ENCODE measurements around the gene C6orf58.
"Not testable (repeated sequence)": the region's sequence is repeated elsewhere in the genome, so short reads cannot be mapped to it uniquely, and the experiment has no call there.

C6orf58 gene

GRCh38 chr6:127590344-127590743 lies 13.4 kb downstream of the C6orf58 start:
- H3K27me3 ChIP-seq (ENCODE audit: control insufficient read depth, insufficient read depth, low read length), result no peaks in the 10 kb centered on the region
- H3K27ac ChIP-seq (ENCODE audit: low read length), result no peak overlapping the region
- peaks cover 1% of the 10 kb centered on the region; the same call in 1 of the 2 replicates for H3K4me1 ChIP-seq (ENCODE audit: control insufficient read depth, insufficient read depth, low read length)
- no peak for DNase-seq (ENCODE audit: low read depth, low spot score)
- H3K36me3 ChIP-seq (ENCODE audit: control insufficient read depth, insufficient read depth, low read length), result no peaks in the 10 kb centered on the region
- H3K9me3 ChIP-seq (ENCODE audit: control insufficient read depth, insufficient read depth, low read length), result no peaks in the 10 kb centered on the region
- 100% methylated on average over 1 of the region's 1 CpG for WGBS (ENCODE audit: insufficient coverage, insufficient read length)
- H3K4me3 ChIP-seq (ENCODE audit: low read length), result no peak overlapping the region

DNA sequence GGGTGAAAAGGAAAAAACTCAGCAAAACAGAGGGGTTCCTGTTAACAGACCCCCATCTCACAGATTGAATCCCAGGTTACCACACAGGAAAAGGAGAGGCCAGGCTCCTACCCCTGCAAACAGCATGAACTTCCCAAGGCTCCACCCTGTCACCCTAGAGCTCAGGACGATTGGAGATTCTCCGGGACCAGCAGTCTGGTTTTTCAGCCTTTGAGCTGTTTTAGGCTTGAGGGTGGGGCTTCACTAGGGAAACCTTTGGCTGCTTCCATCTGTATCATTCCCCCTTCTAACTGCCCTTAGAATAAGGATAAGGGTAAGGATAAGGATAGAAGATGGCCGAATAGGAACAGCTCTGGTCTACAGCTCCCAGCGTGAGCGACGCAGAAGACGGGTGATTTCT lies 16.0 kb downstream of the C6orf58 start:
- DNase-seq (ENCODE audit: low read depth, low spot score), result no peak
- Histone ChIP-seq H3K4me1 (ENCODE audit: control insufficient read depth, insufficient read depth, low read length) (no peaks in the 10 kb centered on the region), H3K36me3 (ENCODE audit: control insufficient read depth, insufficient read depth, low read length) (no peaks in the 10 kb centered on the region), H3K27ac (ENCODE audit: low read length) (no peak overlapping the region), H3K27me3 (ENCODE audit: control insufficient read depth, insufficient read depth, low read length) (no peaks in the 10 kb centered on the region), H3K9me3 (ENCODE audit: control insufficient read depth, insufficient read depth, low read length) (no peaks in the 10 kb centered on the region), H3K4me3 (ENCODE audit: low read length) (no peak overlapping the region)
- no CpG with 5 or more reads among the region's 7 CpGs for WGBS (ENCODE audit: insufficient coverage, insufficient read length)

DNA sequence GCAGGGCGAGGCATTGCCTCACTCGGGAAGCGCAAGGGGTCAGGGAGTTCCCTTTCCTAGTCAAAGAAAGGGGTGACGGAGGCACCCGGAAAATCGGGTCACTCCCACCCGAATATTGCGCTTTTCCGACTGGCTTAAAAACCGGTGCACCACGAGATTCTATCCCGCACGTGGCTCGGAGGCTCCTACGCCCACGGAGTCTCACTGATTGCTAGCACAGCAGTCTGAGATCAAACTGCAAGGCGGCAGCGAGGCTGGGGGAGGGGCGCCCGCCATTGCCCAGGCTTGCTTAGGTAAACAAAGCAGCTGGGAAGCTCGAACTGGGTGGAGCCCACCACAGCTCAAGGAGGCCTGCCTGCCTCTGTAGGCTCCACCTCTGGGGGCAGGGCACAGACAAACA lies 16.5 kb downstream of the C6orf58 start:
- WGBS (ENCODE audit: insufficient coverage, insufficient read length), result no CpG with 5 or more reads among the region's 21 CpGs
- not testable (repeated sequence) for H3K4me3 ChIP-seq (ENCODE audit: low read length); H3K27me3 ChIP-seq (ENCODE audit: control insufficient read depth, insufficient read depth, low read length); H3K27ac ChIP-seq (ENCODE audit: low read length); H3K36me3 ChIP-seq (ENCODE audit: control insufficient read depth, insufficient read depth, low read length); H3K9me3 ChIP-seq (ENCODE audit: control insufficient read depth, insufficient read depth, low read length); H3K4me1 ChIP-seq (ENCODE audit: control insufficient read depth, insufficient read depth, low read length); DNase-seq (ENCODE audit: low read depth, low spot score)

DNA sequence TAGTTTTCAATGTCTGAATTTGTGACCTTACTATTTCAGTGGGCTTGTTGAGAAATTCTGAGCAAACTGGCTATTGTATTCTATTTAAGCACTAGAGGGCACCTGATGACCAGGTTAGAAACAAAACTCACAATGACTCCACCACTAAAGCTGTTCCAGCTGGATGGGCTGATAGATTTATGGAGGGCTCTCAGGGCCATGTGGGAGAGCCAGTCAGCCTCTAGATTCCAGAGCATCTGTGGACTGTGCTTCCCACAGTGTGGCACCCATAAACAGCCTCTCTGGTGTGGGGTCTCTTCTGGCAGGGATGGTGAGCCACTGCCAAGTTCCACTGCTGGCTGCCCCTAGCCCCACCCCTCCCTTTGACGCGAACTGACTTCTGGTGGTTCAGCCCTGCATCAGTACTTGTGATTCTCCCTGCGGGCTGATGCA lies 29.2 kb downstream of the C6orf58 start:
- peak; percentile 35 for DNase-seq (ENCODE audit: low read depth, low spot score)
- H3K9me3 ChIP-seq (ENCODE audit: control insufficient read depth, insufficient read depth, low read length), result no peaks in the 10 kb centered on the region
- WGBS (ENCODE audit: insufficient coverage, insufficient read length), result no CpG with 5 or more reads among the region's 3 CpGs

DNA sequence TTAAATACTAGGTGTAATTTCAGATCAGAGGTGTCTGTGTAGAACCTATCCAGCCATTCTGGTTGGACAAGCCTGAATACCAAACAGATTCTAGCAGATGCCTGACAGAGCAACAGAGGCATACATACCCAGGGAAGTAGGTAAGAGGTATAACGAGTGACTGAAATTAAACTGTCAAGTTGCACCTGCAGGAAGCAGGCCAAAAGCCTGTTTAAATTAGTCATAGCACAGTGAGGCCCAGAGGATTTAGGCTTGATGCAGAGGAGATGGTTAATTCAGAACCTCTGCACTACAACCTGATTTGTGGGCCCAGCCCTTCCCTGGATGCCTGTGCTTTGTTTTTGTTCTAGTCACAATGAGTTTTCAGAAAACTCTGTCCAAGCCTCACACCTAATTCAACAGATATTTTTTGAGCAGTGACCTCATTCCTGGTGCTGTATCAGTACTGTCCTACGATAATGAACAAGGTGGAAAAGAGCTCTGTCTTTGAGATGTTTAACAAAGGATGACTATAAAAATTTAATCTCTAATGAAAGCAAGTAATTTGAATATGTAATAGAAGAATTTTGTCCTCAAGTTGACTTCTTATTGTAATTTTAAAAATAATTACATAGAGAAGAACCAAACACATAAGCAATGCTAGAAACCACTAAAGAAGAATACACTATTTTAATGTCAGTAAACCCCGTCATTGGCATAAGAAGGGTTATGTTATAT lies 31.7 kb downstream of the C6orf58 start:
- Histone ChIP-seq H3K9me3 (ENCODE audit: control insufficient read depth, insufficient read depth, low read length) (no peaks in the 10 kb centered on the region), H3K4me1 (ENCODE audit: control insufficient read depth, insufficient read depth, low read length) (no peaks in the 10 kb centered on the region), H3K36me3 (ENCODE audit: control insufficient read depth, insufficient read depth, low read length) (no peaks in the 10 kb centered on the region), H3K27ac (ENCODE audit: low read length) (no peak overlapping the region), H3K27me3 (ENCODE audit: control insufficient read depth, insufficient read depth, low read length) (no peaks in the 10 kb centered on the region), H3K4me3 (ENCODE audit: low read length) (no peak overlapping the region)
- DNase-seq (ENCODE audit: low read depth, low spot score), result no peak
- WGBS (ENCODE audit: insufficient coverage, insufficient read length), result no CpG with 5 or more reads among the region's 3 CpGs

More for the DNA sequence above, 29.2 kb downstream of the C6orf58 start:
- H3K27me3 ChIP-seq (ENCODE audit: control insufficient read depth, insufficient read depth, low read length), result no peaks in the 10 kb centered on the region
- no peak overlapping the region for H3K4me3 ChIP-seq (ENCODE audit: low read length)
- H3K36me3 ChIP-seq (ENCODE audit: control insufficient read depth, insufficient read depth, low read length), result no peaks in the 10 kb centered on the region
- no peak overlapping the region for H3K27ac ChIP-seq (ENCODE audit: low read length)
- no peaks in the 10 kb centered on the region for H3K4me1 ChIP-seq (ENCODE audit: control insufficient read depth, insufficient read depth, low read length)

GRCh38 chr6:127618729-127619128 lies 41.8 kb downstream of the C6orf58 start:
- Histone ChIP-seq H3K4me3 (ENCODE audit: low read length) (no peak overlapping the region), H3K9me3 (ENCODE audit: control insufficient read depth, insufficient read depth, low read length) (no peaks in the 10 kb centered on the region), H3K4me1 (ENCODE audit: control insufficient read depth, insufficient read depth, low read length) (no peaks in the 10 kb centered on the region), H3K27ac (ENCODE audit: low read length) (no peak overlapping the region), H3K27me3 (ENCODE audit: control insufficient read depth, insufficient read depth, low read length) (no peaks in the 10 kb centered on the region), H3K36me3 (ENCODE audit: control insufficient read depth, insufficient read depth, low read length) (no peaks in the 10 kb centered on the region)
- no CpG with 5 or more reads among the region's 5 CpGs for WGBS (ENCODE audit: insufficient coverage, insufficient read length)
- DNase-seq (ENCODE audit: low read depth, low spot score), result no peak

- Histone ChIP-seq H3K9me3 (ENCODE audit: control insufficient read depth, insufficient read depth, low read length) (no peaks in the 10 kb centered on the region), H3K4me3 (ENCODE audit: low read length) (no peak overlapping the region), H3K27me3 (ENCODE audit: control insufficient read depth, insufficient read depth, low read length) (no peaks in the 10 kb centered on the region), H3K27ac (ENCODE audit: low read length) (no peak overlapping the region), H3K36me3 (ENCODE audit: control insufficient read depth, insufficient read depth, low read length) (no peaks in the 10 kb centered on the region), H3K4me1 (ENCODE audit: control insufficient read depth, insufficient read depth, low read length) (no peaks in the 10 kb centered on the region)
- DNase-seq (ENCODE audit: low read depth, low spot score), result no peak
- no CpG with 5 or more reads among the region's 1 CpG for WGBS (ENCODE audit: insufficient coverage, insufficient read length)
These were observed 53.8 kb downstream of the C6orf58 start for GRCh38 chr6:127630800-127631199.

DNA sequence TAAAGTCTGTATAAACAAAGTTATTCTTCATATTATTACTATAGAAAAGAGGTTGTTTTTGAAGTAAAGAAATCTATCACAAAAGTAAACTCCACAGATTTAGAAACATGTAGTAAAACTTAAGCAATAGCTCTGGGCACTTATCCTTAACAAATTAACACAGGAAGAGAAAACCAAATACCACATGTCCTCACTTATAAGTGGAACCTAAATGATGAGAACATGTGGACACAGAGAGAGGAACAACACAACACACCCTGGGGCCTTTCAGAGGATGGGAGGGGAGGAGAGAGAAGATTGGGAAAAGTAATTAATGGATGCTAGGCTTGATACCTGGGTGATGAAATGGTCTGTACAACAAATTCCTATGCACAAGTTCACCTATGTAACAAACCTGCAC lies 57.2 kb downstream of the C6orf58 start:
- no peak overlapping the region for H3K27ac ChIP-seq (ENCODE audit: low read length)
- H3K27me3 ChIP-seq (ENCODE audit: control insufficient read depth, insufficient read depth, low read length), result no peaks in the 10 kb centered on the region
- no peak for DNase-seq (ENCODE audit: low read depth, low spot score)
- H3K36me3 ChIP-seq (ENCODE audit: control insufficient read depth, insufficient read depth, low read length), result no peaks in the 10 kb centered on the region
- no peaks in the 10 kb centered on the region for H3K9me3 ChIP-seq (ENCODE audit: control insufficient read depth, insufficient read depth, low read length)
- no peaks in the 10 kb centered on the region for H3K4me1 ChIP-seq (ENCODE audit: control insufficient read depth, insufficient read depth, low read length)
- no peak overlapping the region for H3K4me3 ChIP-seq (ENCODE audit: low read length)

- H3K27me3 ChIP-seq (ENCODE audit: control insufficient read depth, insufficient read depth, low read length), result no peaks in the 10 kb centered on the region
- WGBS (ENCODE audit: insufficient coverage, insufficient read length), result 100% methylated on average over 1 of the region's 4 CpGs
- no peaks in the 10 kb centered on the region for H3K36me3 ChIP-seq (ENCODE audit: control insufficient read depth, insufficient read depth, low read length)
- no peaks in the 10 kb centered on the region for H3K4me1 ChIP-seq (ENCODE audit: control insufficient read depth, insufficient read depth, low read length)
- DNase-seq (ENCODE audit: low read depth, low spot score), result no peak
- H3K4me3 ChIP-seq (ENCODE audit: low read length), result no peak overlapping the region
- H3K9me3 ChIP-seq (ENCODE audit: control insufficient read depth, insufficient read depth, low read length), result no peaks in the 10 kb centered on the region
- H3K27ac ChIP-seq (ENCODE audit: low read length), result no peak overlapping the region
These were observed 58.1 kb downstream of the C6orf58 start for GRCh38 chr6:127635091-127635490.

DNA sequence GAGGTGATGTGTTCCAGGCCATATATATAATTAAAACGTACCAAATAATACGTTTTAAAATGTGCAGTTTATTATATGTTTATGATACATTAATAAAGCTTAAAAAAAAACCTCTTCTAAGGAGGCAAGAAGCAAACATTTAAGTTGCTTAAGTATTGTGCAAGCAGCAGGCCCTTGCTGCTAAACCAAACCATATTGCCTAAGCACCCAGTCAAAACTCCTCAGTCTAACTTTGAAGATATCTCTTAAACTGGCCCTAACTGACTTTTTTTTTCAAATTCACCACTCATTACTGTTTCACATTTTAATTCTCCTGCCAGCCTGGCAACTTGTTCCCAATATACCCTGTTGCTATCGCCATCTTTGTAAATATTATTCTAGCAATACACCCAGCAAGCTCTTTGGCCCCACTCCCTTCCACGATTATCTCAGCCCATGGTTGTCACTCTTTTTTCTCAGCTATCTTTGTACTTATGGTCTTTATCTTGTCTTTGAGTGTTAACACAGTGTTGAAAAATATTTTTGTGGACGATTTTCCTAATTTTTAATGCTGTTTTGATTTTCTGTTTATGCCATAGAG lies 60.9 kb downstream of the C6orf58 start:
- WGBS (ENCODE audit: insufficient coverage, insufficient read length), result no CpG with 5 or more reads among the region's 5 CpGs
- no peaks in the 10 kb centered on the region for H3K36me3 ChIP-seq (ENCODE audit: control insufficient read depth, insufficient read depth, low read length)
- no peak overlapping the region for H3K4me3 ChIP-seq (ENCODE audit: low read length)
- DNase-seq (ENCODE audit: low read depth, low spot score), result no peak
- no peaks in the 10 kb centered on the region for H3K27me3 ChIP-seq (ENCODE audit: control insufficient read depth, insufficient read depth, low read length)
- H3K4me1 ChIP-seq (ENCODE audit: control insufficient read depth, insufficient read depth, low read length), result no peaks in the 10 kb centered on the region
- no peaks in the 10 kb centered on the region for H3K9me3 ChIP-seq (ENCODE audit: control insufficient read depth, insufficient read depth, low read length)
- no peak overlapping the region for H3K27ac ChIP-seq (ENCODE audit: low read length)
